Fibroblast of skin of back (primary cell): ENCODE measurements around the gene ADAMTS7.
"Not testable (repeated sequence)": the region's sequence is repeated elsewhere in the genome, so short reads cannot be mapped to it uniquely, and the experiment has no call there.

ENCODE experiments used
- DNase-seq: peaks from one replicate; pipeline ENCODE4 v3.0.0-alpha.2; 2013

The ADAMTS7 gene

GRCh38 chr15:78765154-78765860 is 46.0 kb downstream of the ADAMTS7 start:
- not testable (repeated sequence) for DNase-seq

GRCh38 chr15:78764340-78765153 is 46.7 kb downstream of the ADAMTS7 start:
- DNase-seq = not testable (repeated sequence)

DNA sequence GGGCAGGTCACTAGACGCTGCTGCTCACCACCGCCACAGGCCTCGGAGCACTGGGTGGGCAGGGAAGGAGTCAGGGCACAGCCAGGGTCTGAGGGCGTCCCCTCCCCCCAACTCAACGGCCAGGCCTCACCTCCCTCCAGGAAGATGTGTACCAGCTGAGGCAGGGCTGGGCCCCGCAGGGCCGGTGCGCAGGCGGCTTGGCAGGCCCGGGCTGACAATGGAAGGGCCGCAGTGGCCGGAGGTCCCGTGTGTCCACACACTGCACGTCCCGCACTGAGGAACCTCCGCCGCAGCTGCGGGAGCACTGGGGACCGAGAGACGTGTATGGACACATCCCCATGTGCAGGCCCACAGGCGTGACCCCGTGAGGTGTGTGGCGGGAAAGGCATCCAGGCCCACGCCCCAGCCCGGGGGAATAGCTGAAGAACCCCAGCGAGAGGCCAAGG is 47.4 kb downstream of the ADAMTS7 start:
- no peak for DNase-seq

DNA sequence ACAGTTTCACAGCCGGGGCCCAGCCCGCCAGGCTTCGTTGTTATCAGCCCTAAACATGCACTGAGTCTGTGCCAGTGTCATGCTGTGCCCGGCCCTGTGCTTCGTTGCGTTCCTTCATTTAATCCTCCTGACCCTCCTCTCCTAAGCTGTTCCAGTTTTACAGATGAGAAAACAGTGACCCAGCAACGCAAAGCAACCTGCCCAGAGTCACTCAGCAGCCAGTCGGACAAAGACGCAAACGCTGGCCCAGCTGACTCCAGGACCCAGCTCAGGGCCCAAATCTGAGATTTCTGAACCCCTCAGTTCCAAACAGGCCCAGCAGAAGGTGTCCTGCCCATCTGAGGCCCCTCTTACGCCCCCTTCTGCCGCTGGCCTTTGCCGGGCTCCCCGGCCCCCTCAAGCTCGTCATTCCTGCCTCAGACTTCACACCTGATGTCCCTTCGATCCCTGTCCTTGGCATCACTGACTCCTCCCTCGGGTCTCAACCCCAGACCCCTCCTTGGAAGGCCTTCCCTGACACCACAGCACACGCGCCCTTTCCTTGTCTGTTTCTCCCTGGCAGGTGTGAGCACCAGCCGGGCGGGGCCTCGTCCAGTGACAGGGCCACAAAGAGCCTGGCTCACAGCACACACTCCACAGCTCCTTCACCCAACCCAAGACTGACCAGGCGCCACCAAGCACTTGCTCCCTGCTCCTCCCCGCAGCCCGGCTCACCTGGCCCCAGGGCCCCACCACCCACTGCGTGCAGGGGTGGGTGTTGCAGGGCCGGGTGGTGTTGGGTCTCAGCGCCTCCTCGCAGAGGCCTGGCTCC is 48.1 kb downstream of the ADAMTS7 start:
- no peak for DNase-seq

DNA sequence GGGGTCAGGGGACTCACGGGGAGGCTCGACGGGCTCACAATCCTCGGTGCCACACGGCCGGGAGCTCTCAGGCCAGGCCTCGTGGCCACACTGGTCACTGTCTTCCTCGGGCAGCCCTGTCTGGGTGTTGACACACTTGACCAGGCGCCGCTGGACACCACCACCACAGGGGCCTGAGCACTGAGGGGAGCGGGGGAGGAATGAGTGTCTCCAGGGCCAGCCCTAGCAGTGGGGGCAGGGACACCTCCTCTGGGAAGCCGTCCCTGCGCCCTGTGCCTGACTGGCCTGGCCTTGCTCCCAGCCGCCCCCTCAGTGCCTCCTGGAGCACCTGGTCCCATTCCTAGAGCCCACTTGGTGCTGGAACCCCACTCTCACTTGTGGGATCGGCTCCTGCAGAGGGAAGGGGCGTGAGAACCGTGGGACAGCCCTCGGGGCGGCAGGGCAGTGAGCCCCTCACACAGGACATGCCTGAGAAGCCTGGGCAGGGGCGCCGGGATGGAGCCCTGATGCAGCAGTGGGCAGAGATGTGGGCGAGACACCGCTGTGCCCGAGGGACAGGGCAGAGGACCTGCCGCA is 48.8 kb downstream of the ADAMTS7 start:
- DNase-seq = not testable (repeated sequence)

- no peak for DNase-seq
Observed at GRCh38 chr15:78761891-78762385, 49.3 kb downstream of the ADAMTS7 start.

DNA sequence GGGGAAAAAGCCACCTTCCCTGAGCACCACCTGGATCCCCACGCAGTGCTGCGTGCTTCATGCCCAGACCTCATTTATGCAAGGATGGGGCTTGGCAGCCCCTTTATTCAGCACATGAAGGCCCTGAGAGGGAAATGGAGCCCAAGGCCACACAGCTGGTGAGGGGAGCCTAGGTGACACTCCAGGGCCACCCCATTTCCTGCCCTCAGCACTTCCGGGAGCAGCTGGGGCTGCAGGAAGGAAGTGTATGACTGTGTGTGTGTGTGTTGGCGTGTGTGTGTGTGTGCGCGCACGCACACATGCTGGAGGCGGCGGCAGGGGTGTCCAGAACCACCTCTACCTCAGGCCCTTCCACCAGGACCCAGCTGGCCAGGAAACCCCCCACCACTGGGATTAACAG is 49.8 kb downstream of the ADAMTS7 start:
- DNase-seq = not testable (repeated sequence)

- DNase-seq = no peak
Observed at GRCh38 chr15:78761020-78761419, 50.2 kb downstream of the ADAMTS7 start.

- DNase-seq = peak; percentile 53
Observed at GRCh38 chr15:78760091-78760882, 51.0 kb downstream of the ADAMTS7 start.

DNA sequence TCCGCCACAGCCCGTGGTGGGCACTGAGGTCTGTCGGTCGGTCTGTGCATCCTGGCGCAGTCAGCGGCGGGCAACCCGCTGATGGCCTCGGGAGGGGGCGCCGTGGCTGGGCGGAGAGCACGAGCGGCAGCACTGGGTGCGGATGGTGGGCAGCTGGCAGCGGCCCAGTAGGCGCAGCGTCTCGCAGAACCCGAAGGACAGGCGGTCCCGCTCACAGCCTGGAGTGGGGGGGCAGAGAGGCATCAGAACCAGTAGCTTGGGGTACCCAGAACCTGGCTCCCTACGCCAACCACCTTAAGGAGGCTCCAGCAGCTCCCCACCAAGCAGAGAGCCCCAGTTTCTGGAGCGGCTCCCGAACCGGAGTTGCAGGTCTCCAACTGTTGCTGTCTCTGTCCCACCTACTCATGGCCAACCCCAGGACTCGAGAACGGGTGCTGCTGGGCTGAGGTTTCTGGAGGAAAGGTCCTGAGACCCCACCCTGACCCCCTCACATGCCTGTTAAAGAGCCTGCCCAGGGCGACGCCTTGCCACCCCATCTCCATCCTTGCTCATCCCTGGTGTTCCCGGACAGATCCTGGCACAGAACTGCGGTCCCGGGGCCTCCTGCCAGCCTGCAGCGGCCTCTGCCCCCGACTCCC is 51.8 kb downstream of the ADAMTS7 start:
- DNase-seq = not testable (repeated sequence)

DNA sequence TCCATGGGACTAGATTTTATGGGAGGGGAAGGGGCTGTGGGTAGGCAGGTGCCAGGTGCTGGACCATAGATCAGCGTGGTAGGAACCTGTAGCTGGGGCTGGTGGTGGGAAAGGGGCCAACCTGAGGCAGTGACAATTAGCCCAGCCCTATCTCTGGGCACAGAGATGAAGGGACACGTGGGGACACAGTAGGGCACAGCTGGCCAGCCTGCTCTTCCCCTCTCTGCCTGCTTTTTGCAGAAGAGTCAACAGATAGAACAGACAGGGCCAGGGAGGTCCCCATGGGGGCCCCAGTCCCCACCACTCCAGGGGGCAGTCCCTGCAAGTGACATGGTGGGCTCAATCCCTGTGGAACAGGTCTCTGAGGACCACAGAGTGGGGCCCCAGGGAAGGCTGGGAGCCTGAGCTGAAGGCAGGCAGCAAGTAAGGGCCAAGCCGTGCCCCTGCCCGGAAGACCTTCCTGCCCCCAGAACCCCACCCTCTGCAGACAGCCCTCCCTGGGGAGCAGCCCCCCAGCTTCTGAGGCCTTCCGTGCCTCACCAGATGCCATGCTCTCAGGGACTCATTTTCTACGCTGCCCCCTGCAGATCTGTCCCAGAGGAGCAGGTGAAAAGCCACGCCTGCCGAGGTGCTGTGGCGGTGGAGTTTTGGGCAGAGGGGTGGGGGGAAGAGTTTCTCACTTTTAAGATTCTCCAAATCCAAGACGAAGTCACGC is 52.6 kb downstream of the ADAMTS7 start:
- not testable (repeated sequence) for DNase-seq

- DNase-seq = not testable (repeated sequence)
Observed at GRCh38 chr15:78758084-78758483, 53.2 kb downstream of the ADAMTS7 start.

- no peak for DNase-seq
Observed at GRCh38 chr15:78757636-78757905, 53.7 kb downstream of the ADAMTS7 start.

DNA sequence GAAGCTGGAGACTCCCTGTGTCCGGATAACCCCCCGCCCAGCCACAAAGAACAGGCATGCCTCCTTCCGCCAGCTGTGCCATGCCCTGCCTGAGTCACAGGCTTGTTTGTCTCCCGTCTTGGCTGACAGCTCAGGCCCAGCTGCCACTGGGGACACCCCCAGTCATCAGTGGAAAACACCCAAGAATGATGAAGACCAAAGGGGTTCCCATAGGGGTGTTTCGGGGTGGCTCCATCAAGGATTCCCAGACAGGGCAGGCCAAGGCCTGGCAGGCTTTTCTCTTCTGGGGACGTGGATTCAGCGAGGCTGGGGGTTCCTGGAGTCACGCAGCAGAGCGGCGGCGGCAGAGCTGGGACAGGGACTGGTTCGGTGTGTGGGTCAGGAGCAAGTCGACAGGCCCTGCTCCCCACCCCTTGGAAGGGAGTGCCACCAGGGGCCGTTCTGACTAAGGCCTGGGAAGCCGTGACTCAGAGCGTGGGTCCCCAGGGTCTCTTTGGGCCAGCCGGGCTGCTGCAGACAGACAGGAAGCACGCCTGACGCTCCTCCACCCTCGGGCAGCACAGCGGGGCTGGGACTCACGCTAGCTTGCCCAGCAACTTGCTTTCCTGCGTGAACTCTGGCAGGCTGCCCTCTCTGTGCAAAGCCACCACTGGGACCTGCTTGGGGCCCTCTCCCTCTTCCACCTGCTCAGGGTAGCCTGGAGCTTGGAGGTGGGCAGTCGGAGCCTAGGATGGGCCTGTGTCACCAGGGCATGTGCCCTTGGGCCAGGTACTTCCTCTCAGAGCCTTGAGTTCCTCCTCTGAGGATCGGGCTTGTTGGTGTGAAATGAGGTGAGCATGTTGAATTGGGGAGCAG is 54.3 kb downstream of the ADAMTS7 start:
- peak; percentile 95 for DNase-seq

DNA sequence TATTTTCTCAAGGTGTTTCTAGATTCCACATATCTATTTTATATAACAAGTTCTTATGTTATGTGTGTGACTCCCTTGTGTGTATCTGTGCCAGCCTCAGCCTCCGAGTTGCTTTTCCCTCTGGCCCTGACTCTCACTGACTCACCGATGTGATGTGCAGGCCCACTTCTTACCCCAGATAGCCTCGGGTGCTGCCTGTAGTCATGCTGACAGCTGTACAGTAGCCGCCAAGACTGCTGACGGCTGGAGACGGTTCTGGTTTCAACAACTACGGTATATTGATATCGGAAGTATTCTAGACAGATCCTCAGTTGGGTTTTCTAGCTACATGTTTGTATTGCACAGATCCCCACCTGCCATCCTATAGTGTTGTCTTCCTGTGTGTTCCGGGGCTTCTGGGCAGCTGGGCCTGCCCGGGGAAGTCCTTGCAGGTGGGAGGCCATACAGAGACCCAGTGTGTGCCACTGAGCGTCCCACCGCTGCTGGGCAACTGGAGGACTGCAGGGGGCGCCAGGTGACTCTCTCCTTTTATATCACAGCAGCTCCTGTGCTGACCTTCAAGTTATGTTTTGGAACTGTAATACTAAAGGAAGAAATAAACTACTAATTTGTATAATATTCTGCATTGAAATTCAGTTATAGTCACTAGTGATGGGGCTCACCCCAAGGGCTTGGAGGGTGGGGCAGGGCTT is 55.2 kb downstream of the ADAMTS7 start:
- DNase-seq = peak; percentile 73

- DNase-seq = not testable (repeated sequence)
Observed at GRCh38 chr15:78754637-78755280, 56.5 kb downstream of the ADAMTS7 start.

- not testable (repeated sequence) for DNase-seq
Observed at GRCh38 chr15:78753751-78754535, 57.3 kb downstream of the ADAMTS7 start.

DNA sequence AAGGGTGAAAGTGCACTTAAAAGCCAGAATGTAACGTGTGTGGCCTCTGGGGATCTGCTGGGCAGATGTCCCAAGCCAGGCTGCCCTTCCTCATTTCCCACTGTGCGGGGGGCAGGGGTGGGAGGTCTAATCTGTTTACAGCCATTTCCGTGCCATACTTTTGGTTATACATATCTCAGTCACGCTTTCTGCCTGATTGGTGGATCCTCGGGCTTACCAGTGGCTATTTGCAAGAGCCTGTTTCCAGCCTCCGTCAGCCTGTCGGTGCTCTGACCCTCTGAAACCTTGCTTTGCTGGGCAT is 58.0 kb downstream of the ADAMTS7 start:
- DNase-seq = not testable (repeated sequence)
